PFSK-1 (cell line): Measurements from ENCODE around the gene CHRD.

Experiments used
- FOXP2 ChIP-seq: optimal IDR thresholded peaks from 2 replicates; pipeline ENCODE3; 2011; ENCODE audit warnings: borderline replicate concordance, control low read depth, inconsistent platforms; ENCODE audit not compliant: insufficient read depth; ENCODE audit errors: extremely low read length, extremely low read depth
- POLR2AphosphoS5 ChIP-seq: IDR thresholded peaks from 2 replicates; pipeline ENCODE4 v1.6.1; 2012; ENCODE audit warnings: low read depth, mild to moderate bottlenecking, control low read depth, low read length, moderate library complexity
- SIN3A ChIP-seq: IDR thresholded peaks from 2 replicates; pipeline ENCODE4 v1.6.1; 2012; ENCODE audit warnings: mild to moderate bottlenecking, low read length, moderate library complexity, borderline replicate concordance; ENCODE audit not compliant: insufficient read depth
- TAF1 ChIP-seq: IDR thresholded peaks from 2 replicates; pipeline ENCODE4 v1.6.1; 2012; ENCODE audit warnings: low read length, control low read depth, borderline replicate concordance; ENCODE audit not compliant: insufficient read depth
- TF ChIP-seq, protein P1 (sequence below), 2 experiments: IDR thresholded peaks; 2 replicates each; pipeline versions ENCODE4 v1.6.1 to v1.8.0; 2011 to 2012; ENCODE audit warnings: low read depth in 2 of 2, low read length in 2 of 2, control low read depth in 1 of 2, inconsistent platforms in 1 of 2, mild to moderate bottlenecking in 1 of 2, moderate library complexity in 1 of 2; ENCODE audit not compliant: insufficient read depth in 1 of 2

Gene CHRD

DNA sequence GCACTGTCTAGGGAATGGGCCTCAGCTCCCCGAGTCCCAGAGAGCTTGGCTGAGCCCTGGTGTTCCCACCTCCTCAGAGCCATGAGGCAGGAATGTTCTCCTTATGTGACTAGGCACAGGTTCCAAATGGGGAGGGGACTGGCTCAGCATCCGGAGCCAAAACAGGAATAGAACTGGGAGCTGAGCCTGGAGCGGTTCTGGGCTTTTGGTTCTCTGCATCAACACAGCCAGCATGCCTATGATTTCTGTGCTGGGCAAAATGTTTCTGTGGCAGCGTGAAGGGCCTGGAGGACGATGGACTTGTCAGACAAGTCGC is 42.5 kb upstream of the CHRD start, which contains the start of gene FAM131A:
Gene FAM131A, plus strand, starts transcription at position 202 of the 316 bp plus-strand sequence. Its CDS starts 31 bp downstream, at position 233.
- TF ChIP-seq POLR2AphosphoS5 (no peak), TAF1 (no peak), FOXP2 (no peak), SIN3A (no peak)
- TF ChIP-seq, protein P1, sequence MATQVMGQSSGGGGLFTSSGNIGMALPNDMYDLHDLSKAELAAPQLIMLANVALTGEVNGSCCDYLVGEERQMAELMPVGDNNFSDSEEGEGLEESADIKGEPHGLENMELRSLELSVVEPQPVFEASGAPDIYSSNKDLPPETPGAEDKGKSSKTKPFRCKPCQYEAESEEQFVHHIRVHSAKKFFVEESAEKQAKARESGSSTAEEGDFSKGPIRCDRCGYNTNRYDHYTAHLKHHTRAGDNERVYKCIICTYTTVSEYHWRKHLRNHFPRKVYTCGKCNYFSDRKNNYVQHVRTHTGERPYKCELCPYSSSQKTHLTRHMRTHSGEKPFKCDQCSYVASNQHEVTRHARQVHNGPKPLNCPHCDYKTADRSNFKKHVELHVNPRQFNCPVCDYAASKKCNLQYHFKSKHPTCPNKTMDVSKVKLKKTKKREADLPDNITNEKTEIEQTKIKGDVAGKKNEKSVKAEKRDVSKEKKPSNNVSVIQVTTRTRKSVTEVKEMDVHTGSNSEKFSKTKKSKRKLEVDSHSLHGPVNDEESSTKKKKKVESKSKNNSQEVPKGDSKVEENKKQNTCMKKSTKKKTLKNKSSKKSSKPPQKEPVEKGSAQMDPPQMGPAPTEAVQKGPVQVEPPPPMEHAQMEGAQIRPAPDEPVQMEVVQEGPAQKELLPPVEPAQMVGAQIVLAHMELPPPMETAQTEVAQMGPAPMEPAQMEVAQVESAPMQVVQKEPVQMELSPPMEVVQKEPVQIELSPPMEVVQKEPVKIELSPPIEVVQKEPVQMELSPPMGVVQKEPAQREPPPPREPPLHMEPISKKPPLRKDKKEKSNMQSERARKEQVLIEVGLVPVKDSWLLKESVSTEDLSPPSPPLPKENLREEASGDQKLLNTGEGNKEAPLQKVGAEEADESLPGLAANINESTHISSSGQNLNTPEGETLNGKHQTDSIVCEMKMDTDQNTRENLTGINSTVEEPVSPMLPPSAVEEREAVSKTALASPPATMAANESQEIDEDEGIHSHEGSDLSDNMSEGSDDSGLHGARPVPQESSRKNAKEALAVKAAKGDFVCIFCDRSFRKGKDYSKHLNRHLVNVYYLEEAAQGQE (IDR thresholded peaks at IDR 0.05; ENCODE audit: insufficient read depth in 1 of 2, low read depth in 2 of 2, low read length in 2 of 2): no peak

DNA sequence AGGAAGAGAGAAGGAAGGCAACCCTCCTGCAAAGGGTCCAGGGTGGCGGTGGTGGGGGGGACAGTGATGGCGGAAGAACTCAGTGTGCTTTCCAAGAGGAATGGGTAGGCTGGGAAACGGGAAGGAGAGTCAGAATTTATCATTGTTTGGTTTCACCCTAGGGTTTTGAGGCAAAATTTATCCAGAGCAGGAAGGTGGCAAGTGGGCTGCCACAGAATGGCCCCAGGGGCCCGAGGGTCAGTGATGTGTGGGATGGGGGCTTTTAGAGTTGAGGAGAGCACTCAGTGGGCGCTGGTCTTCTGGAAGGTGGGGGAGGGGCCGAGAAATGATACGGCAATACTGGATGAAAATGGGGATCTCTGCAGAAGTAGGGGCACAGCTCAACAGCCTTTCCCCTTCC is 41.9 kb upstream of the CHRD start:
- no peak for TF ChIP-seq FOXP2
- no peak for TF ChIP-seq POLR2AphosphoS5
- TF ChIP-seq TAF1: no peak
- TF ChIP-seq SIN3A: no peak
- TF ChIP-seq, protein P1 (IDR thresholded peaks at IDR 0.05; ENCODE audit: insufficient read depth in 1 of 2, low read depth in 2 of 2, low read length in 2 of 2): no peak

DNA sequence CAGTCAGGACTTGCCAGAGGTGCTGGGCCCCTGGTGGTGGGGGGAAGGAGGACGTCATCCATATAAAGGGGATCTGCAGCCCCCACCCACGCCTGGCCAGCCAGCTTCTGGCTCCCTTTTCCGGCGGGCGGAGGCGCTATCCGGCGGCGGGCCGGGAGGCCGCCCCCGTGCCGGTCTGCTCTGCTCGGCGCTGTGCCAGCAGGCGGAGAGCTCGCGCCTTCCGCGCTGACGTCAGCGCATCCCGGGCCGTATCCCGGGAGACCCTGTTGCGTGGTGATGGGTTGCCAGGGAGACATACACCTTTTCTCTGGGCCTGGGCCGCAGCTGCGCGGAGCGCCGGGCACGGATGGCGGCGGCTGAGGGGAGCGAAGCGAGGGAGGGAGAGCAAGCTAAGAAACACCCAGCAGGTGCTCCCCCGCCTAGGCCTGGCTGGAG is 41.3 kb upstream of the CHRD start:
- no peak for TF ChIP-seq POLR2AphosphoS5
- TF ChIP-seq, protein P1 (IDR thresholded peaks at IDR 0.05; ENCODE audit: insufficient read depth in 1 of 2, low read depth in 2 of 2, low read length in 2 of 2): no peak
- no peak for TF ChIP-seq FOXP2
- no peak for TF ChIP-seq SIN3A
- no peak for TF ChIP-seq TAF1

DNA sequence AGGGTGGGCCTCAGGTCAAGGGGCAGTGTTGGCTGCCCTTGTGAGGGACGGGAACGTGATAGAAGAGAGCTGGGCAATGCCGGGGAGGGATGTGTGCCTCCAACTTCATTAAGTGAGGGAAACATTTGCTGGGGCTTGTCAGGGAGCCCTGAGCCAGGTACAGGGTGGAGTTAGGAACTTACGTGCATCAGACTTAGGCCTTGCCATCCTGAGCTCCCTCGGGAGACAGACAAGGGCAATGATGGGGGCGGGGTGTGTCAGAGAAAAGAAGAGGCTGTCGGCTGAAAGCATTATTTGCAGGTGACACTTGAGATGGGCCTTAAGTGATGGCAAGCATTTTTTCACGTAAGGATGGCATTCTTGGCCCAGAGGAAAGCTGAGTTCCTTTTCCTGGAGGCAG is 40.9 kb upstream of the CHRD start:
- TF ChIP-seq, protein P1 (IDR thresholded peaks at IDR 0.05; ENCODE audit: insufficient read depth in 1 of 2, low read depth in 2 of 2, low read length in 2 of 2): no peak
- no peak for TF ChIP-seq POLR2AphosphoS5
- TF ChIP-seq SIN3A: no peak
- no peak for TF ChIP-seq FOXP2
- no peak for TF ChIP-seq TAF1

DNA sequence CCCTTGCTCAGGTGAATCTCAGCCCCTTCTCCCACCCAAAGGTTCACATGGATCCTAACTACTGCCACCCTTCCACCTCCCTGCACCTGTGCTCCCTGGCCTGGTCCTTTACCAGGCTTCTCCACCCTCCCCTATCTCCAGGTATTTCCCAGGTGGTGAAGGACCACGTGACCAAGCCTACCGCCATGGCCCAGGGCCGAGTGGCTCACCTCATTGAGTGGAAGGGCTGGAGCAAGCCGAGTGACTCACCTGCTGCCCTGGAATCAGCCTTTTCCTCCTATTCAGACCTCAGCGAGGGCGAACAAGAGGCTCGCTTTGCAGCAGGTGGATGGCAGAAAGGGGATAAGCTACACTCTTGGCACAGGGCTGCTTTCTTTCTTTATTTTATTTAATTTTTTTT is 37.9 kb upstream of the CHRD start:
- no peak for TF ChIP-seq TAF1
- no peak for TF ChIP-seq FOXP2
- TF ChIP-seq, protein P1 (IDR thresholded peaks at IDR 0.05; ENCODE audit: insufficient read depth in 1 of 2, low read depth in 2 of 2, low read length in 2 of 2): no peak
